IMR-90 (cell line): ENCODE measurements around the gene RAVER2. TPM values are rescaled to one million over a fixed set of nuclear protein-coding genes. Genes with fewer than 3 reads are reported as not detected.

Experiments used
- ATAC-seq: fragments of 200-7000 bp; cut with Tn5 transposase; 2 replicates; pipeline ENCODE4 v1.9.1; 2020; ENCODE audit warnings: low read depth, mild to moderate bottlenecking, moderate library complexity
- BruUV-seq: library from RNA; stranded (reverse); fragments of 400-500 nt; replicated peaks from 2 replicates; lab custom pipeline; 2021; lab: Mats Ljungman, UMichigan
- CTCF ChIA-PET: fragments of 300-600 bp; formaldehyde crosslinking; extraction: SDS; loops from one replicate; lab custom pipeline; 2021; ENCODE audit warnings: antibody characterized with exemption; lab: Yijun Ruan, JAX
- POLR2A ChIA-PET: fragments of 300-600 bp; sonication (Branson Sonifier 250); formaldehyde crosslinking; loops from one replicate; lab custom pipeline; 2022; ENCODE audit warnings: antibody characterized with exemption; ENCODE audit not compliant: unreplicated experiment; lab: Charles Lee
- DNase-seq: peaks from one replicate; pipeline ENCODE4 v3.0.0; 2013
- H2AFZ ChIP-seq: replicated peaks from 2 replicates; pipeline ENCODE3; 2013; ENCODE audit warnings: low read length, mild to moderate bottlenecking; ENCODE audit not compliant: poor library complexity
- H2AK5ac ChIP-seq: 2 replicates; pipeline ENCODE4 v1.6.1; 2013; ENCODE audit warnings: low read depth, low read length, inconsistent platforms
- H2AK9ac ChIP-seq: replicated peaks from 2 replicates; pipeline ENCODE3; 2013; ENCODE audit warnings: mild to moderate bottlenecking, low read depth, low read length, moderate library complexity; ENCODE audit not compliant: poor library complexity
- H2BK120ac ChIP-seq: 2 replicates; pipeline ENCODE4 v1.6.1; 2013; ENCODE audit warnings: low read depth, low read length, inconsistent platforms
- H2BK15ac ChIP-seq: 3 replicates; pipeline ENCODE4 v1.6.1; 2013; ENCODE audit warnings: low read depth, low read length, inconsistent platforms
- H2BK20ac ChIP-seq: 2 replicates; pipeline ENCODE4 v1.6.1; 2013; ENCODE audit warnings: low read depth, mild to moderate bottlenecking, inconsistent platforms, low read length, moderate library complexity
- H2BK5ac ChIP-seq: 2 replicates; pipeline ENCODE4 v1.6.1; 2013; ENCODE audit warnings: mild to moderate bottlenecking, low read depth, low read length, inconsistent platforms; ENCODE audit not compliant: poor library complexity, severe bottlenecking
- H3K14ac ChIP-seq: replicated peaks from 2 replicates; pipeline ENCODE4 v1.6.1; 2013; ENCODE audit warnings: low read depth, low read length, inconsistent platforms
- H3K18ac ChIP-seq: 2 replicates; pipeline ENCODE4 v1.6.1; 2013; ENCODE audit warnings: low read depth, low read length, control low read depth
- H3K23ac ChIP-seq: 2 replicates; pipeline ENCODE4 v1.6.1; 2013; ENCODE audit warnings: low read depth, low read length, inconsistent platforms
- H3K27ac ChIP-seq: 2 replicates; pipeline ENCODE4 v1.5.1; 2013; ENCODE audit warnings: mild to moderate bottlenecking, control low read depth, low read length; ENCODE audit not compliant: insufficient read depth
- H3K27me3 ChIP-seq: 2 replicates; pipeline ENCODE4 v1.6.1; 2013; ENCODE audit warnings: low read length; ENCODE audit not compliant: control insufficient read depth, insufficient read depth
- H3K36me3 ChIP-seq: 2 replicates; pipeline ENCODE4 v1.6.1; 2013; ENCODE audit warnings: low read length, mixed read lengths; ENCODE audit not compliant: control insufficient read depth, insufficient read depth
- H3K4ac ChIP-seq: 2 replicates; pipeline ENCODE4 v1.6.1; 2013; ENCODE audit warnings: low read depth, low read length, inconsistent platforms
- H3K4me1 ChIP-seq: 2 replicates; pipeline ENCODE4 v1.6.1; 2013; ENCODE audit warnings: low read length, mixed read lengths; ENCODE audit not compliant: control insufficient read depth, insufficient read depth
- H3K4me2 ChIP-seq: 2 replicates; pipeline ENCODE4 v1.6.1; 2013; ENCODE audit warnings: low read depth, mild to moderate bottlenecking, control low read depth, low read length, moderate library complexity
- H3K4me3 ChIP-seq: 2 replicates; pipeline ENCODE4 v1.5.1; 2013; ENCODE audit warnings: low read depth, mild to moderate bottlenecking, control low read depth, low read length, moderate library complexity; ENCODE audit not compliant: insufficient read depth
- H3K56ac ChIP-seq: 2 replicates; pipeline ENCODE4 v1.6.1; 2013; ENCODE audit warnings: low read length, inconsistent platforms; ENCODE audit not compliant: insufficient read depth; ENCODE audit errors: extremely low read depth
- H3K79me1 ChIP-seq, 2 experiments: 2 replicates each; pipeline ENCODE4 v1.6.1; 2013; ENCODE audit warnings: low read length in 2 of 2, inconsistent platforms in 1 of 2, low read depth in 1 of 2
- H3K9ac ChIP-seq: 2 replicates; pipeline ENCODE4 v1.6.1; 2013; ENCODE audit warnings: low read depth, low read length, control low read depth
- H3K9me1 ChIP-seq: 2 replicates; pipeline ENCODE4 v1.6.1; 2013; ENCODE audit warnings: low read length, inconsistent platforms; ENCODE audit not compliant: insufficient read depth
- H3K9me3 ChIP-seq: 2 replicates; pipeline ENCODE4 v1.6.1; 2013; ENCODE audit warnings: low read length; ENCODE audit not compliant: control insufficient read depth, insufficient read depth
- H4K20me1 ChIP-seq: 2 replicates; pipeline ENCODE4 v1.6.1; 2013; ENCODE audit warnings: low read length, inconsistent platforms; ENCODE audit not compliant: insufficient read depth
- H4K5ac ChIP-seq: 2 replicates; pipeline ENCODE4 v1.6.1; 2013; ENCODE audit warnings: mild to moderate bottlenecking, low read depth, low read length, control low read depth
- H4K8ac ChIP-seq, 2 experiments: 2 replicates each; pipeline ENCODE4 v1.6.1; 2013; ENCODE audit warnings: low read depth in 2 of 2, low read length in 2 of 2, control low read depth in 1 of 2, inconsistent platforms in 1 of 2
- H4K91ac ChIP-seq: 2 replicates; pipeline ENCODE4 v1.6.1; 2013; ENCODE audit warnings: low read depth, low read length, inconsistent platforms; ENCODE audit not compliant: insufficient read depth
- BHLHE40 ChIP-seq: fragments of 150-350 bp; IDR thresholded peaks from 2 replicates; pipeline ENCODE4 v1.6.1; 2016; ENCODE audit warnings: mild to moderate bottlenecking, low read depth, low read length
- CEBPB ChIP-seq: IDR thresholded peaks from 2 replicates; pipeline ENCODE4 v1.6.1; 2012; ENCODE audit warnings: low read depth, low read length, improper control_type of control experiment
- CHD1 ChIP-seq: IDR thresholded peaks from 2 replicates; pipeline ENCODE4 v1.6.1; 2012; ENCODE audit warnings: low read depth, low read length, improper control_type of control experiment
- FOS ChIP-seq: fragments of 150-350 bp; IDR thresholded peaks from 2 replicates; pipeline ENCODE4 v1.6.1; 2016; ENCODE audit warnings: low read depth, low read length
- MAFK ChIP-seq: IDR thresholded peaks from 2 replicates; pipeline ENCODE4 v1.6.1; 2012; ENCODE audit warnings: low read depth, low read length, improper control_type of control experiment
- MAZ ChIP-seq: IDR thresholded peaks from 2 replicates; pipeline ENCODE4 v1.6.1; 2012; ENCODE audit warnings: low read depth, mild to moderate bottlenecking, low read length, improper control_type of control experiment, moderate library complexity, borderline replicate concordance
- MXI1 ChIP-seq: IDR thresholded peaks from 2 replicates; pipeline ENCODE4 v1.6.1; 2012; ENCODE audit warnings: low read depth, mild to moderate bottlenecking, low read length, moderate library complexity, borderline replicate concordance
- NFE2L2 ChIP-seq: fragments of 150-350 bp; IDR thresholded peaks from 2 replicates; pipeline ENCODE4 v1.6.1; 2016; ENCODE audit warnings: low read depth, mild to moderate bottlenecking, low read length
- POLR2A ChIP-seq: IDR thresholded peaks from 2 replicates; pipeline ENCODE4 v1.6.1; 2012; ENCODE audit warnings: mild to moderate bottlenecking, low read depth, low read length
- RAD21 ChIP-seq: IDR thresholded peaks from 2 replicates; pipeline ENCODE4 v1.6.1; 2012; ENCODE audit warnings: low read length, improper control_type of control experiment
- RCOR1 ChIP-seq: IDR thresholded peaks from 2 replicates; pipeline ENCODE4 v1.6.1; 2012; ENCODE audit warnings: mild to moderate bottlenecking, low read length, improper control_type of control experiment; ENCODE audit not compliant: insufficient replicate concordance
- RFX5 ChIP-seq: IDR thresholded peaks from 2 replicates; pipeline ENCODE4 v1.8.0; 2012; ENCODE audit warnings: low read depth, mild to moderate bottlenecking, low read length, moderate library complexity
- SMC3 ChIP-seq: fragments of 150-350 bp; IDR thresholded peaks from 2 replicates; pipeline ENCODE4 v1.6.1; 2016; ENCODE audit warnings: low read depth, mild to moderate bottlenecking, antibody characterized with exemption, low read length, moderate library complexity
- USF2 ChIP-seq: fragments of 150-350 bp; IDR thresholded peaks from 2 replicates; pipeline ENCODE4 v1.6.1; 2017; ENCODE audit warnings: mild to moderate bottlenecking, antibody characterized with exemption, low read length, low read depth
- whole genome bisulfite sequencing, 2 experiments: methylation state at CpG; one replicate each; pipeline versions ENCODE4 v1.1.5 to v1.1.7; 2013; ENCODE audit warnings: missing lambda C conversion rate in 2 of 2; ENCODE audit not compliant: insufficient read length in 1 of 2; ENCODE audit errors: extremely low coverage in 2 of 2; 5-methylcytosine and 5-hydroxymethylcytosine counted together
- dilution Hi-C: fragments of 300-500 bp; cut with HindIII; formaldehyde crosslinking; loops from one replicate; pipeline ENCODE4 v1.14.3; 2018; ENCODE audit warnings: low sequenced_read_pairs; ENCODE audit not compliant: unreplicated experiment
- in situ Hi-C: fragments of 300-500 bp; cut with MboI; formaldehyde crosslinking; loops from 3 replicates; pipeline ENCODE4 v1.14.3; 2019; ENCODE audit warnings: low sequenced_read_pairs, inconsistent platforms, mixed read lengths
- intact Hi-C: fragments of 100-400 bp; cut with micrococcal nuclease; formaldehyde crosslinking; loops from 2 replicates; pipeline ENCODE4 v1.10.0; 2022
- polyA plus RNA-seq, 3 experiments: library from polyadenylated mRNA; depleted of rRNA; stranded (reverse); fragments of >200 nt; gene quantifications; 2 replicates each; pipeline ENCODE4 v1.2.3, GENCODE V29; 2012; ENCODE audit warnings: low replicate concordance in 1 of 3
- total RNA-seq: library from RNA; depleted of rRNA; stranded (reverse); fragments of >200 nt; gene quantifications from 2 replicates; pipeline ENCODE4 v1.2.3, GENCODE V29; 2012
- TF ChIP-seq, protein P1 (sequence below): fragments of 150-350 bp; IDR thresholded peaks from 2 replicates; pipeline ENCODE4 v1.6.1; 2016; ENCODE audit warnings: low read depth, mild to moderate bottlenecking, low read length, moderate library complexity, borderline replicate concordance
- TF ChIP-seq, protein P2 (sequence below): conservative IDR thresholded peaks from 2 replicates; pipeline ENCODE4 v1.5.1; 2012; ENCODE audit warnings: mild to moderate bottlenecking, low read depth, low read length, improper control_type of control experiment

RAVER2 gene
- total and polyA plus RNA-seq, 2 of the 4 experiments (the other 2 are of a cell fraction) = 3.7 to 6.1 TPM

GRCh38 chr1:64845831-64846425, 101.1 kb downstream of the RAVER2 start:
- no peak overlapping the region for H3K56ac ChIP-seq
- ChIA-PET POLR2A (no interaction called here), CTCF (no interaction called here)
- no peak overlapping the region for H2BK5ac ChIP-seq
- BruUV-seq = no TSS peak
- no peak overlapping the region for H3K18ac ChIP-seq
- H4K20me1 ChIP-seq = no peaks in the 10 kb centered on the region
- peaks cover 12% of the 10 kb centered on the region for H3K9me1 ChIP-seq
- no peak overlapping the region for H2BK120ac ChIP-seq
- no peak overlapping the region for H3K23ac ChIP-seq
- H3K9ac ChIP-seq = no peak overlapping the region
- in situ Hi-C loops (no loop called here), dilution Hi-C loops (no loop called here), intact Hi-C loops (no loop called here)
- H3K9me3 ChIP-seq = no peaks in the 10 kb centered on the region
- no peak overlapping the region for H3K4ac ChIP-seq
- no peak overlapping the region for H4K8ac ChIP-seq
- H2AFZ ChIP-seq = no peak overlapping the region
- DNase-seq (no peak), ATAC-seq (no peak)
- H2AK9ac ChIP-seq = no peak overlapping the region
- H3K27ac ChIP-seq = no peak overlapping the region
- no peak overlapping the region for H3K4me2 ChIP-seq
- 100% methylated on average over 4 of the region's 13 CpGs; no CpG with 5 or more reads in 1 of the 2 experiments for WGBS, 2 experiments
- no peak overlapping the region for H2AK5ac ChIP-seq
- H3K27me3 ChIP-seq = no peaks in the 10 kb centered on the region
- no peak overlapping the region for H2BK20ac ChIP-seq
- no peak overlapping the region for H4K91ac ChIP-seq
- no peak overlapping the region for H4K5ac ChIP-seq
- H2BK15ac ChIP-seq = no peak overlapping the region
- H3K4me1 ChIP-seq = peaks cover 5% of the 10 kb centered on the region; the same call in 1 of the 2 replicates
- peaks cover 76% of the 10 kb centered on the region for H3K36me3 ChIP-seq
- H3K4me3 ChIP-seq = no peak overlapping the region
- peaks cover 0 to 4% of the 10 kb centered on the region in 2 experiments; a peak in 1 of 4 replicates for H3K79me1 ChIP-seq
- H3K14ac ChIP-seq = no peak overlapping the region
- no peak for TF ChIP-seq SMC3
- TF ChIP-seq, protein P1, sequence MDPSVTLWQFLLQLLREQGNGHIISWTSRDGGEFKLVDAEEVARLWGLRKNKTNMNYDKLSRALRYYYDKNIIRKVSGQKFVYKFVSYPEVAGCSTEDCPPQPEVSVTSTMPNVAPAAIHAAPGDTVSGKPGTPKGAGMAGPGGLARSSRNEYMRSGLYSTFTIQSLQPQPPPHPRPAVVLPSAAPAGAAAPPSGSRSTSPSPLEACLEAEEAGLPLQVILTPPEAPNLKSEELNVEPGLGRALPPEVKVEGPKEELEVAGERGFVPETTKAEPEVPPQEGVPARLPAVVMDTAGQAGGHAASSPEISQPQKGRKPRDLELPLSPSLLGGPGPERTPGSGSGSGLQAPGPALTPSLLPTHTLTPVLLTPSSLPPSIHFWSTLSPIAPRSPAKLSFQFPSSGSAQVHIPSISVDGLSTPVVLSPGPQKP = no peak
- no peak for TF ChIP-seq MAZ
- TF ChIP-seq MAFK = no peak
- TF ChIP-seq USF2 = no peak
- TF ChIP-seq, protein P2, sequence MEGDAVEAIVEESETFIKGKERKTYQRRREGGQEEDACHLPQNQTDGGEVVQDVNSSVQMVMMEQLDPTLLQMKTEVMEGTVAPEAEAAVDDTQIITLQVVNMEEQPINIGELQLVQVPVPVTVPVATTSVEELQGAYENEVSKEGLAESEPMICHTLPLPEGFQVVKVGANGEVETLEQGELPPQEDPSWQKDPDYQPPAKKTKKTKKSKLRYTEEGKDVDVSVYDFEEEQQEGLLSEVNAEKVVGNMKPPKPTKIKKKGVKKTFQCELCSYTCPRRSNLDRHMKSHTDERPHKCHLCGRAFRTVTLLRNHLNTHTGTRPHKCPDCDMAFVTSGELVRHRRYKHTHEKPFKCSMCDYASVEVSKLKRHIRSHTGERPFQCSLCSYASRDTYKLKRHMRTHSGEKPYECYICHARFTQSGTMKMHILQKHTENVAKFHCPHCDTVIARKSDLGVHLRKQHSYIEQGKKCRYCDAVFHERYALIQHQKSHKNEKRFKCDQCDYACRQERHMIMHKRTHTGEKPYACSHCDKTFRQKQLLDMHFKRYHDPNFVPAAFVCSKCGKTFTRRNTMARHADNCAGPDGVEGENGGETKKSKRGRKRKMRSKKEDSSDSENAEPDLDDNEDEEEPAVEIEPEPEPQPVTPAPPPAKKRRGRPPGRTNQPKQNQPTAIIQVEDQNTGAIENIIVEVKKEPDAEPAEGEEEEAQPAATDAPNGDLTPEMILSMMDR = no peak
- no peak for TF ChIP-seq RFX5
- TF ChIP-seq FOS = no peak
- TF ChIP-seq BHLHE40 = no peak
- no peak for TF ChIP-seq CHD1
- TF ChIP-seq POLR2A = no peak
- TF ChIP-seq NFE2L2 = no peak
- TF ChIP-seq MXI1 = no peak
- TF ChIP-seq RCOR1 = no peak
- no peak for TF ChIP-seq RAD21
- no peak for TF ChIP-seq CEBPB
